G401 (cell line): ENCODE measurements around the gene VOPP1. TPM values are rescaled to one million over a fixed set of nuclear protein-coding genes. Genes with fewer than 3 reads are reported as not detected.
A peak's percentile ranks its signal among the peaks of the same experiment; 100 is the strongest.
"Not testable (repeated sequence)": the region's sequence is repeated elsewhere in the genome, so short reads cannot be mapped to it uniquely, and the experiment has no call there.

Source experiments
- DNase-seq: peaks from one replicate; pipeline ENCODE4 v3.0.0-alpha.2; 2015; ENCODE audit warnings: low spot score
- in situ Hi-C: cut with HindIII; loops from 2 replicates; pipeline ENCODE4 v1.10.0; 2016; ENCODE audit warnings: low sequenced_read_pairs, mixed read lengths
- total RNA-seq: library from RNA; depleted of rRNA; stranded (reverse); fragments of >200 nt; shearing (Covaris generic); gene quantifications from 2 replicates; pipeline ENCODE4 v1.2.3, GENCODE V29; 2014

VOPP1 gene
- total RNA-seq, 1 experiment from 2014 or later = 38.2 TPM

DNA sequence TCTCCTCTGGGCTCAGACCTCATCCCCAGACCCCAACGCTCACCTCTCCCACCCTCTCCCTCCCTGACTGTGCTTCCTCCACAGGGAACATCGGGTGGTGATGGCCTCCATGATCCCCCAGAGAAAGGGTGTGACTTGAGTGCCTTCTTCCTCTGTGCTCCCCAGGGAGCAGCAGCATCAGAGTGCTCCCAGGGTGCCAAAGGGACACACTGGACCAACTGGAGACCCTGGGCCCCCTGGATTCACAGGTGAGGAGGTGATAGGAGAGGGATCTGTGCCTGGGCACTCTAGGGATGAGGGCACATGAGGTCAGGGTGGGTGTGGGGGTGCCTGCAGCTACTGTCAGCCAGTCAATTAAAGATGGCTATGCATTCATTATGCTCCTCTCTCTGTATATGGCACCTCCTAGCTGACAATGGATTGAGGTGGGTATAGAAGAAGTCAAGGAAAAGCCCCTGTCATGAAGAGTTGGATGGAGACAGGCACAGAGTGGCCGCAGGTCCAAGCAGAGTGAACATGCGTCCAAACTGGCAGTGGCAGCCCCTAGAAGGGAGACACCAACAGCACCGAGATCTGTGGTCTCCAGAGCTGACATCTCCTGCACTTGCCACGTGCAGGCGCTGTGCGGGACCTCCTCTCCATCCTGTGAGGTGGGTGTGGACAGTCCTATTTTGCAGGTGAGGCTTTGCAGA lies 15.5 kb upstream of the VOPP1 start:
- in situ Hi-C loops = no loop called here
- no peak for DNase-seq

- DNase-seq, in situ Hi-C loops: not testable (repeated sequence)
Measured at GRCh38 chr7:55582656-55583055, 10.4 kb upstream of the VOPP1 start.

GRCh38 chr7:55576753-55577152 lies 4.5 kb upstream of the VOPP1 start:
- in situ Hi-C loops = no loop called here
- no peak for DNase-seq

GRCh38 chr7:55575733-55576132 lies 3.4 kb upstream of the VOPP1 start:
- in situ Hi-C loops = no loop called here
- DNase-seq = no peak

DNA sequence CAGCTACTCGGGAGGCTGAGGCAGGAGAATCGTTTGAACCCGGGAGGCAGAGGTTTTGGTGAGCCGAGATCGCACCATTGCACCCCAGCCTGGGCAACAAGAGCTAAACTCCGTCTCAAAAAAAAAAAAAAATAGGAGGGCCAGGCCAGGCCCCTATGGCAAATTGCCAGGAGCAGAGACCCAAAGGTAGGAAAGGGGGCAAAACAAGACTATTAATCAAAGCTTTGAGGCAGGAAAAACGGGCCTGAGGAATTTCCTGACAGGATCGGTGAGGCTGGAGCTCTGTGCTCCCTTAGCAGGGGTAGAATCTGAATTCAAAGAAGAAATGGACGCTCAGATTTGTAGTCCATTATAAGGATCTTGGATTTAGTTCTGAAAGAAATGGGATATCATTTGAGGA lies 2.8 kb upstream of the VOPP1 start:
- no peak for DNase-seq
- in situ Hi-C loops = no loop called here

GRCh38 chr7:55574051-55574717 lies 1.9 kb upstream of the VOPP1 start:
- in situ Hi-C loops = no loop called here
- DNase-seq = no peak

GRCh38 chr7:55573234-55573900 lies 1.1 kb upstream of the VOPP1 start:
- DNase-seq = no peak
- in situ Hi-C loops = no loop called here

DNA sequence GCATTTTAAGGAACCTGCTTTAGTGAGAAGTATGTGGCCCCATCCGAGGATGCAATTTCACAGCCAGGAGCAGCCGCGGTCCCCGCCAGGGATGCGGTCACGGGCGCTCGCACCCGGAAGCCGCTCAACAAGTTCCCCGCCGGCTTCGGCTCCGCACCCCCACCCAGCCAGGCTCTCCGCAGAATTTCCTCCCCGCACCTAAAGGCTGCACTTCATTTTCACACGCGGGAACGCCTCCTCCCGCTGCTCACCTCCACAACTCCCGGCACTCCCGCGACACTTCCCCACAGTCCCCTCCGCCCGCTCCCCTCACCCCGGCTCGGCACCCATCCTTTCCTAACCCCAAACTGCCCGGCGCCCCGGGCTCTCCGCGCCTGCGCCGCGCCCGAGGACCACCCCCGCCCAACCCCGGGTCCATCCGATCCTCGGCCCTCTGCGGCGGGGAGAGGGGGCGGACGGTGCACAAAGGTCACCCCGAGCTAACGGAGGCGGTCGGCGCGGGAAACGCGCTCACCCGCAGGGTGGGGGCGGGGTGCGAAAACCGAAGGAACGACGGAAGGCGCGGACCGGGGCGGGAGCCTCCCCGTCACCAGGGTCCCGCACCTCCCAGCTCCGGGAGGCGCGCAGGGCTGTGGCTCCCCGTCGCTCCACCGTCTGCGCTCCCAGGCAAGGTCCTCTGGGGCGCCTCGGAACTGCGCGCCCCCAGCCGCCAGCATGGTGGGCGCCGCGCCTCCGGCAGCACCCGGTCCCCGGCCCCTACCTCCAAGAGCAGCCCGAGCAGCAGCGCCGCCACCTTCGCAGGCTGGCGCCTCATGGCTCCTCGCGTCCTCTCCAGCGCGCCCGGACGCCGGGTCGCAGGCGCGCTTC lies 558 bp downstream of the VOPP1 start:
- DNase-seq = peak; percentile 56
- in situ Hi-C loops = no loop called here

DNA sequence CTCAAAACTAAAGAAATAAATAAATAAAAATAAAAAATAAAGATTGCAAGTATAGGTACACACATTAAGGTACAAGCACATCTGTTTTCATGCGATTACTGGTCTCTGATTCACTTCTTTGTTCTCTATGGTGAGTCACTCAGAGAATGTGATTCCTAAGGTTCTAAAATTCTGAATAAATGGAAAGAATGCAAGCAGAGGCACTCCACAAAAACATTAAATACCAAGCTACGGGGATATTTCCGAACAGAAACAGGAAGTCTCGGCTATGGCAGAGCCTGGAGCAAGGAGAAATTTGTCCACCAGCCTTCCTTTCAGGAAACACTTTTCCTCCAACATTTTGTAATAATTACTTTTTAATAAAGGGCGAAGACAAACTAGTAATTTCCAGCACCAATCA lies 1.4 kb downstream of the VOPP1 start:
- in situ Hi-C loops = no loop called here

GRCh38 chr7:55570218-55570873 lies 2.0 kb downstream of the VOPP1 start:
- no peak for DNase-seq
- in situ Hi-C loops = no loop called here

More for the DNA sequence above, 1.4 kb downstream of the VOPP1 start:
- DNase-seq = no peak

DNA sequence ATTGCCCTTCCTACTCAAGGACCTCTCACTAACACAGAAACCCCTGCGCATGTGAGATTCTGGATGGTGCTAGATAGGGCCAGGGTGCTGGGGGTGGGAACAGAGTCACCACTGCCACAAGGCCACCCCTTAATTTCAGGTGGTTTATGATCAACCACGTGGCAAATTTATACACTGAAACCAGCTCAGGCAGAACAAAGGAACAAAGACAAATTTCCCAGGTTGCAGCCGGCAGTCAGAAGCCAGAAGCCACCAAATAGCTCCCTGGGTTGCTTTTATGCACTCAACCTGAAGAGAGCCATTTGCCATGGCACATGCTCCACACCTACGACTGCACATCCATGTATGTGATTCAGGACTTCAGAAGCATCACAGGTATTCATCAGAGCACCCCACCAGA lies 2.5 kb downstream of the VOPP1 start:
- no peak for DNase-seq
- in situ Hi-C loops = no loop called here

GRCh38 chr7:55569269-55569663 lies 3.0 kb downstream of the VOPP1 start:
- DNase-seq = no peak
- in situ Hi-C loops = no loop called here

- no peak for DNase-seq
- in situ Hi-C loops = no loop called here
Measured at GRCh38 chr7:55568613-55569268, 3.6 kb downstream of the VOPP1 start.

DNA sequence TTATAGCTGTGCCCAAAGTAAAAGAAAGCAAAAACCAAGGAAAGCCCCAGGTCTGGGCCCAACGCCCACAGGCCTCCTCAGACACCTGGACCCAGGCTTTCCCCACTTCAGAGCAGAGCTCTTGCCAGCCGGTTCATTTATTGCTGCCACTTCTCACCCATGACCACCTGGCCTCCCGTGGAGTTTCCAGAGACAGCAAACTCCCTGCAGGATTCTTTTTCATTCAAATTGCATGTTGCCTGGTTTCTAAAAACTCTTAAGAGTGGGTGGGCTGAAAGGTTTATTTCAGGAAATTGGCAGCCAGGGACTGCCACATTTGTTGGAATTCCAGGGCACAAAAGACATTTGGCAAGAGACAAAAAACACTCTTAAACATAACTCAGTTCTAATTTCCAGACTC lies 4.7 kb downstream of the VOPP1 start:
- DNase-seq = no peak
- in situ Hi-C loops = no loop called here

- no peak for DNase-seq
- in situ Hi-C loops = no loop called here
Measured at GRCh38 chr7:55565681-55566080, 6.6 kb downstream of the VOPP1 start.

- in situ Hi-C loops = no loop called here
- DNase-seq = no peak
Measured at GRCh38 chr7:55563596-55564325, 8.5 kb downstream of the VOPP1 start.

GRCh38 chr7:55561690-55562089 lies 10.6 kb downstream of the VOPP1 start:
- in situ Hi-C loops = no loop called here

More at GRCh38 chr7:55561690-55562089, 10.6 kb downstream of the VOPP1 start:
- DNase-seq = no peak
